ENCODE results near the gene FAM72A. TPM values are rescaled to one million over a fixed set of nuclear protein-coding genes. Genes with fewer than 3 reads are reported as not detected.
"Not testable (repeated sequence)": the region's sequence is repeated elsewhere in the genome, so short reads cannot be mapped to it uniquely, and the experiment has no call there.

Gene FAM72A
- total RNA-seq, result 1.9 TPM

- H3K27me3 ChIP-seq (ENCODE audit: insufficient read depth, low read length); H3K4me1 ChIP-seq (ENCODE audit: insufficient read depth, low read length); H3K9me3 ChIP-seq (ENCODE audit: low read depth, low read length): not testable (repeated sequence)
- H3K4me3 ChIP-seq (ENCODE audit: low read length), result peak within 1 kb of the TSS; percentile 45
These were observed at the start of gene FAM72A for GRCh38 chr1:206202789-206203363. TSS of gene FAM72A (minus strand) at chr1:206202839. CDS start at chr1:206202025, 814 bp downstream.

DNA sequence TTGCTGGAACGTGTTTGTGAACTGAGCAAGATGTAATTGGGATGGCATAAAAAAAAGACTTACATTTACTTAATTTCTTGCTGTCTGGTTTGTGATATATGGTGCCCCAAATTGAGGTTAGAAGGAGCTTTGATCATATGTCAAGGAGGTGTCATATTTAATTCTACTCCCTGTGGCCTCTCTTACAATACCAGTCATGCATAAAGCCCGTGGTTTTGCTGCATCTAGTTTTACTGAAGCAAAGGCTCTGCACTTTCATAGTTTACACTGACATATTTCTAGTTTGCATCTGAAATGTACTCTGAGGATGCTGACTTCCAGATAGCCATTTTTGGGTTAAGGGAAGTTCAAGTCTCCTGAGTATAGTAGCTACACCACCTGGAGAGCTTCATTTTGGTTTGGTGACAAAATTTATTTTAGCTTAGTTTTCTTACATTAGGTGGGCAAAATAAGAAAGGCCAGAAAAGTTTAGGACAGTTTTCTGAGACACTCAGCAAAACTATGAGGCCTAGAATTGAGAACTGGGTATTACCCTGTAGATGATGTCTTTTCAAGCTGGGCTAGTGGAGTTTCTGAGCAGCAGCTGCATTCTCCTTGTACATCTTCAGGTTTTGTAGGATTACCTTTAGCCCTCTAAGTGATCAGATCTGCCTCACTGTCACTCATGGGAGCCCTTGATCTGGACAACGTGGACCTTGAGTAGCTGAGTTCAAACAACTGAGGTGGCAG, 48.5 kb upstream of the FAM72A start:
- H3K27me3 ChIP-seq (ENCODE audit: insufficient read depth, low read length); H3K9me3 ChIP-seq (ENCODE audit: low read depth, low read length); H3K4me3 ChIP-seq (ENCODE audit: low read length); H3K4me1 ChIP-seq (ENCODE audit: insufficient read depth, low read length): not testable (repeated sequence)

DNA sequence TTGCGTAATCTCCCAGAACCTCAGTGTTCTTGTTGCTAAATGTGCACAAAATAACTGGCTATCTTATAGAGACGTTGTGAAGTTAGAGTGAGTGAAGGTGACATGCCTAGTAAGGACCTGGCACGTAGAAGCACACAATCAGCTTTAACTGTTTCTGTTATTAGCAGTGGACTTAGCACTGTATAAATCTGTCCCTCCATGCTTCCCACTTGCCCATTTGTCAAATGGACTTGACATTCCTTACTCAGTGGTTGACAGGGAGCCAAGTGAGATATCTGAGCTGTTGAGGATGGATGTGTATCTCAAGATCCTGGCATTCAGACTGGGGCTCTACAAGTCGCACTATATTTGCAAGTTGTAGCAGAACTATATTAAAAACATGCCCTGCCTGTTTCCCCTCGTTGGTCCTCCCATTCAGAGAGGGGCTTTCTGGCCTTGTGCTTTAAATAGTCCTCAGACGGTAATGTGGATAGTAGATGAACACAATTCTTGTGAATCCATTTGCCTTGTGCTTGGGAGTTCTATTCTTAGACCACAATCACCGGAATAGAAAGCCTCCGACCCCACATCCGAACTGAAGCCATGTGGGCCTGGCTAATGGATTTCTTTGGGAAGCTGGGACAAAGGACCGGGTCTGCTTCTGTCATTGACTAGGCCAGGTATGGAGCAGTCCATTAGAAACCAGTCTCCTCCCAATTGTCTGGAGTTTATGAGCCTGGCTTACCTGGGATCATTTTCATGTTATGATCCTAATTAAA, 43.7 kb upstream of the FAM72A start:
- not testable (repeated sequence) for H3K9me3 ChIP-seq (ENCODE audit: low read depth, low read length); H3K4me1 ChIP-seq (ENCODE audit: insufficient read depth, low read length); H3K27me3 ChIP-seq (ENCODE audit: insufficient read depth, low read length); H3K4me3 ChIP-seq (ENCODE audit: low read length)

GRCh38 chr1:206245479-206245878, 42.8 kb upstream of the FAM72A start:
- not testable (repeated sequence) for H3K4me3 ChIP-seq (ENCODE audit: low read length); H3K4me1 ChIP-seq (ENCODE audit: insufficient read depth, low read length); H3K27me3 ChIP-seq (ENCODE audit: insufficient read depth, low read length); H3K9me3 ChIP-seq (ENCODE audit: low read depth, low read length)

DNA sequence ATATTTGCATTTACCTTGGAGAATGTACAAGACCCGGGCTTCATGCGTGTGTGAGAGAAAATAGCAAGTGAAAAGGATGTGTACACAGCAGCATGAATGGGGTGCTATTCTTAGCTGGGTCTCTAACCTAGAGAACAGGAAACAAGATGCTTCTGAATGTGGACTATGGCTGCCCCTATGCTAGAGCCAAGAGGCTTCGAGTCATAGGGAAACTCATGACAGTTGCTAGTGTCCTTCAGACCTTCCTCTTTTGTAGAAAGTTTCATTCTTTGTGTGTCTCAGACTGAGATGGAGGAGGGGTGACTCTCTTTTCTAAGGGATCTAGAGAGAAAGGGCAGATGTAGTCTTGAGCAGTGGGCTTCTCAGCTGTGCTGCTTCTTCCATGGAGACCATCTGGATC, 40.7 kb upstream of the FAM72A start:
- H3K27me3 ChIP-seq (ENCODE audit: insufficient read depth, low read length); H3K9me3 ChIP-seq (ENCODE audit: low read depth, low read length); H3K4me3 ChIP-seq (ENCODE audit: low read length); H3K4me1 ChIP-seq (ENCODE audit: insufficient read depth, low read length): not testable (repeated sequence)

GRCh38 chr1:206240288-206240687, 37.6 kb upstream of the FAM72A start:
- H3K4me1 ChIP-seq (ENCODE audit: insufficient read depth, low read length); H3K4me3 ChIP-seq (ENCODE audit: low read length); H3K9me3 ChIP-seq (ENCODE audit: low read depth, low read length); H3K27me3 ChIP-seq (ENCODE audit: insufficient read depth, low read length): not testable (repeated sequence)

DNA sequence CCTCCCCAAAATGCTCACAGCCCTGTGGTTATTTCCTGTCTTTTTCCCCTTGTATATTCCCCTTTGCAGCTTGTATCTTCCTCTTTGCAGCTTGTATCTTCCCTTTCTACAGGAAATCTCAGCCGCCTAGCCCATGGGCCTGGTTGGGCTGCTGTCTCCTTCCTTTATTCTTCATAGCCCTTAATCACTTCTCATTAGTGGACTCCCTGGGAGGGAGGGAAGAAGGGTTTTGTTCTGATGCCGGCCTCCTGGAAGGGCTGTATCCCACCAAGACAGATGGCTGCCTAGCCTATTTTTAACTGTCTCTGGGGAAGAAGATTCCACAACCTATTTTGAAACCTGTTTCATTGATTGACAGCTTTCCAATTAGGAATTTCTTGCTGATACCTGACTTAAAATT, 32.6 kb upstream of the FAM72A start:
- H3K27me3 ChIP-seq (ENCODE audit: insufficient read depth, low read length); H3K4me1 ChIP-seq (ENCODE audit: insufficient read depth, low read length); H3K4me3 ChIP-seq (ENCODE audit: low read length); H3K9me3 ChIP-seq (ENCODE audit: low read depth, low read length): not testable (repeated sequence)

GRCh38 chr1:206234189-206234916, 31.7 kb upstream of the FAM72A start:
- not testable (repeated sequence) for H3K4me3 ChIP-seq (ENCODE audit: low read length); H3K4me1 ChIP-seq (ENCODE audit: insufficient read depth, low read length); H3K9me3 ChIP-seq (ENCODE audit: low read depth, low read length); H3K27me3 ChIP-seq (ENCODE audit: insufficient read depth, low read length)

- H3K9me3 ChIP-seq (ENCODE audit: low read depth, low read length); H3K4me3 ChIP-seq (ENCODE audit: low read length); H3K4me1 ChIP-seq (ENCODE audit: insufficient read depth, low read length); H3K27me3 ChIP-seq (ENCODE audit: insufficient read depth, low read length): not testable (repeated sequence)
These were observed 30.5 kb upstream of the FAM72A start for GRCh38 chr1:206232970-206233645.

- not testable (repeated sequence) for H3K4me1 ChIP-seq (ENCODE audit: insufficient read depth, low read length); H3K4me3 ChIP-seq (ENCODE audit: low read length); H3K27me3 ChIP-seq (ENCODE audit: insufficient read depth, low read length); H3K9me3 ChIP-seq (ENCODE audit: low read depth, low read length)
These were observed 29.4 kb upstream of the FAM72A start for GRCh38 chr1:206231989-206232388.

GRCh38 chr1:206229286-206229685, 26.6 kb upstream of the FAM72A start:
- not testable (repeated sequence) for H3K4me3 ChIP-seq (ENCODE audit: low read length); H3K9me3 ChIP-seq (ENCODE audit: low read depth, low read length); H3K27me3 ChIP-seq (ENCODE audit: insufficient read depth, low read length); H3K4me1 ChIP-seq (ENCODE audit: insufficient read depth, low read length)

DNA sequence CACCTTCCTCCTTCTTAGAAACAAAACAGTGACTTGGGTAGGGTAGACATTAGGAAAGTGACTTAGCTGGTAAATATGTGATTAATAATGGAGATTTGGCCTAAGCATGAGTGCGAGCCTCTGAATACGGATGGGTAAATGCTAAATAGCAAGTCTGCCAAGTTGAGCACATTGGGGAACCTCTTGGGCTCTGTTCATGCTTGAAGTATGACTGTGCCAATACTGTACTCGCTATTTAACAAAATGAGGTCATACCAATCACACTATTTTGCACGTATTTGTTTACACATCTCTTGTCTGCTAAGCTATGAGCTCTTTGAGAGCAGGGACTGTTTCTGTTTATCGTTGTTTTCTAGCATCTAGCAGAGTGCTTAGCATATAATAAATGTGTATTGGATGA, 24.2 kb upstream of the FAM72A start:
- not testable (repeated sequence) for H3K4me1 ChIP-seq (ENCODE audit: insufficient read depth, low read length); H3K27me3 ChIP-seq (ENCODE audit: insufficient read depth, low read length); H3K4me3 ChIP-seq (ENCODE audit: low read length); H3K9me3 ChIP-seq (ENCODE audit: low read depth, low read length)

- not testable (repeated sequence) for H3K9me3 ChIP-seq (ENCODE audit: low read depth, low read length); H3K27me3 ChIP-seq (ENCODE audit: insufficient read depth, low read length); H3K4me1 ChIP-seq (ENCODE audit: insufficient read depth, low read length); H3K4me3 ChIP-seq (ENCODE audit: low read length)
These were observed 22.7 kb upstream of the FAM72A start for GRCh38 chr1:206225386-206225785.

DNA sequence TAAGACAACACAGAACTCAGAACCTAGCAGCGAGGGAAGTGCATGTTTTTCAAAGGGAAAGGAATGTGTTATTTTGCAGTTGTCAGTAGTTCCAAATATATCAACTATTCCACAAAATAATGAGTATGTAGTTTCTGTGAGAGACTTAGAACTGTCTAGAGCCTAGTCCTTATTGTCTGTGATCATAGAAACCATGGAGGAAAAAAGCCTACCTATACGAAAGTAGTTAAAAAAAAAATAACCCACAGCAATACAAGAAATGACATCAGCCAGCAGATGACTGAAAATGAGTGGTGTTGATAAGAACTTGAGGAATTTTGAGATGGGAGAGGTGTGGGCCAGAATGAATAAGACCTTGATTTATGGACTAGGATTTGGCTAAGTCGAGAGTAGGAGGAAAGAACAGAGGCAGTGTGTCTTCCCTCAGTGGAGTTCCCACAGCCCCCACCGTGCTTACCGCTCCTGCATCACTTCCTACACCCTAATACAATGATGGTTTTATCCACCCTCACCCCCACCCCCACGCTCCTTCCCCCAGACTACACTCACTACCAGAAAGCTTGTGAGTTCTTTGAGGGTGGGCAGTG, 21.6 kb upstream of the FAM72A start:
- H3K27me3 ChIP-seq (ENCODE audit: insufficient read depth, low read length); H3K9me3 ChIP-seq (ENCODE audit: low read depth, low read length); H3K4me3 ChIP-seq (ENCODE audit: low read length); H3K4me1 ChIP-seq (ENCODE audit: insufficient read depth, low read length): not testable (repeated sequence)

GRCh38 chr1:206221585-206221984, 18.9 kb upstream of the FAM72A start:
- not testable (repeated sequence) for H3K9me3 ChIP-seq (ENCODE audit: low read depth, low read length); H3K4me1 ChIP-seq (ENCODE audit: insufficient read depth, low read length); H3K4me3 ChIP-seq (ENCODE audit: low read length); H3K27me3 ChIP-seq (ENCODE audit: insufficient read depth, low read length)
